Kidney tubule cell (primary cell): ENCODE data around the gene TMEM178B.
"Not testable (repeated sequence)": the region's sequence is repeated elsewhere in the genome, so short reads cannot be mapped to it uniquely, and the experiment has no call there.

Experiments used
- DNase-seq: peaks from one replicate; pipeline ENCODE4 v3.0.0-alpha.2; 2018; ENCODE audit warnings: low spot score

The TMEM178B gene

GRCh38 chr7:141355032-141355431 is 281.2 kb downstream of the TMEM178B start:
- peak; percentile 56 for DNase-seq

DNA sequence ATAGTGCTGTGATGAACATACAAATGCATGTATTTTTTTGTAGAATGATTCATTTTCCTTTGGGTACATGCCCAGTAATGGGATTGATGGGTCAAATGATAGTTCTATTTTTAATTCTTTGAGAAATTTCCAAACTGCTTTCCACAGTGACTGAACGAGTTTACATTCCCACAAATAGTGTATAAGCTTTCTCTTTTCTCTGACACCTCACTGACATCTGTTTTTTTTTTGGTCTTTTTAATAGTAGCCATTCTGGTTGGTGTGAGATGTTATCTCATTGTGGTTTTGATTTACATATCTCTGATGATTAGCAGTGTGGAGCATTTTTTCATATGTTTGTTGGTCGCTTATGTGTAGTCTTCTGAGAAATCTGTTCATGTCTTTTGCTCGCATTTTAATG is 282.3 kb downstream of the TMEM178B start:
- no peak for DNase-seq

GRCh38 chr7:141358386-141358785 is 284.5 kb downstream of the TMEM178B start:
- no peak for DNase-seq

GRCh38 chr7:141359262-141359661 is 285.4 kb downstream of the TMEM178B start:
- DNase-seq: no peak

DNA sequence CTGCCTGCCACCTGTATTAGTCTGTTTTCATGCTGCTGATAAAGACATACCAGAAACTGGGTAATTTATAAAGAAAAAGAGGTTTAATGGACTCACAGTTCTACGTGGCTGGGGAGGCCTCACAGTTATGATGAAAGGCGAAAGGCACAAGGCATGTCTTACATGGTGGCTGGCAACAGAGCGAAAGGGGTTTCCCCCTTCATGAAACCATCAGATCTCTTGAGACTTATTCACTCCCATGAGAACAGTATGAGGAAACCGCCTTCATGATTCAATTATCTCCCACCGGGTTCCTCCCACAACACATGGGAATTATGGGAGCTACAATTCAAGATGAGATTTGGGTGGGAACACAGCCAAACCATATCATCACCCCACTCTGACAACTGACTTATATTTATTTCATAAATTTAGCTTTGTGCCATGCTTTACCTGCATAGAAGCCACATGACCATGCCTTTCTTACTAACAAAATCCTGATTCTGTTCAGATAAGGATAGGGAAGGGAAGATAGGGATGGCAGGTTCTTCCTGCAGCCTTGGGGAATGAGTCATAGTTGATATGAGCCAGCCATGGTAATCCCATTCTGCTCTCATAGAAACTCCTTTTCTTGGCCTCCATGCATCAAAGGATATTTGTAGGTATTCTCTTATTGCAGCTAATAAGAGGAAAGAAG is 286.0 kb downstream of the TMEM178B start:
- peak; percentile 73 for DNase-seq

DNA sequence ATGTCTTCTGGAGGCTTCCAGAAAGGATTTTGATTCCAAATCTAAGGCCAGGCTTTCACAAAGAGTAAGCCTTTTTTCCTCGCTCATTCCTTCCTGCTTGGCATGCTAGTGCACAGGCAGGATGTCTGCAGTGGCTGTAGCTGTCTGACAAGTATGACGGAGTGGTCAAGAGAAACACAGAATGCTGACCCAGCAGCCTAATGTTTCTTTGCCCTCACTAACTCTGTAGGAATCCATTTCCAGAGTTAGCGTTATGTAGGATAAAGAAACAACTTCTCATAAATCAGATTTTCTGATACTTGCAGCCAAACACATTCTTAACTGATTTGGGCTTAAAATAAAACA is 286.5 kb downstream of the TMEM178B start:
- no peak for DNase-seq

DNA sequence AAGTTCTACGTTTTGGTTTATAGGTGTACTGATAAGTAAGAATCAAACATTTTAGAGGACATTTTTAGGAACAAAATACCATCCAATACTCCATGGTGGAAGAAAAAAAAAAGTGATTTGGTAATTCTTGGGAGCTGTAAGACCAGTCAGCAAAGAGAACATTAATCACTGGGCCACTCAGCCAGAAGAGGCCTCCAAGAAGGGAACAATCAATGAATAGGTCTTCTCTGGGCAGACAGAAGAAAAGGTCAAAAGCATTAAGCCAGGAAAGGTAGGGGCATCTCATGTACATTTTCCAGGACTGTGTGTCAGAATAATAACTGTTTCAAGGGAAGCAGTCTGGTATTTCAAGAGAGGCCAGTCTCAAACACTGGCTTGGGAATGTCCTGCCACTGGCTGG is 286.9 kb downstream of the TMEM178B start:
- no peak for DNase-seq

GRCh38 chr7:141361479-141361878 is 287.6 kb downstream of the TMEM178B start:
- DNase-seq: no peak

- no peak for DNase-seq
These were observed 288.1 kb downstream of the TMEM178B start for GRCh38 chr7:141361960-141362359.

- peak; percentile 95 for DNase-seq
These were observed 288.9 kb downstream of the TMEM178B start for GRCh38 chr7:141362580-141363435.

- DNase-seq: no peak
These were observed 289.9 kb downstream of the TMEM178B start for GRCh38 chr7:141363748-141364147.

GRCh38 chr7:141366091-141366621 is 292.3 kb downstream of the TMEM178B start:
- no peak for DNase-seq

- peak; percentile 34 for DNase-seq
These were observed 295.6 kb downstream of the TMEM178B start for GRCh38 chr7:141369422-141369821.

GRCh38 chr7:141370178-141370577 is 296.3 kb downstream of the TMEM178B start:
- no peak for DNase-seq

DNA sequence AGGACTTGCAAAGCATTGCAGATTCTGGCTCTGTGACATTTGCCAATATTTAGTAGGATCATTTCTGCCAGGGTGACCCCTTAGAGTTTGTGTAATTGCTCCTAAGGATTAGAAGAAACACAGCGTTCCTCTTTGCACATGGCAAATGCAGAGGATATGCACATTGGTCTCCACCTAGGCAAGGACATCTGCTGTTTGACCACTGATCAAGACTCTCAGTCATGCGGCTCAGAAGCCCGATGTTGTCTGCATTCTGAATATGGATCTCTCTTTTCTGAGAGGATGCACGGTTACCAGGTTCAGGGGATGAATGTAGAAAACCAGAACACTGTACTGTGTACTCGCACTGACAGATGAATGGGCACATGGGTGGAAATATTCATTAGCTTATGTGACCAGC is 296.8 kb downstream of the TMEM178B start:
- DNase-seq: no peak

- no peak for DNase-seq
These were observed 300.6 kb downstream of the TMEM178B start for GRCh38 chr7:141374425-141374824.

DNA sequence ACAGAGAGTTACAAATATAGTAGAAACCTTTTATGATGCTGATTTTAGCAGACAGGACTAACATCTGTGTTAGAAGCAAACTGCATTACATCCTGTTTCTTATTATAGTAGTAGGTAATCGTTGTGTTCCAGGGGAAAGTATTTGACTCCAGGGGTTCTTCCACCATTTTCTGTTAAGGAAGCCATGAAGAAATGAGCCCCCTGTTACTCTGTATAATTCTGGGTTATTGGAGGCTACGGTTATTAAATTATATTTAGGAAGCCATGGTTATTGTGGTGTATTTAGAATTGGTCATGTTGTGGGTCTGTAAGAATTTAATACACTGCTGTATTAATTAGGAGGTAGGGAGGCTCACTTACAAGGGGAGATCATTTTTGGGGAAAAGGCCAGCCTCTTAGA is 301.6 kb downstream of the TMEM178B start:
- no peak for DNase-seq

GRCh38 chr7:141377906-141378305 is 304.0 kb downstream of the TMEM178B start:
- no peak for DNase-seq

DNA sequence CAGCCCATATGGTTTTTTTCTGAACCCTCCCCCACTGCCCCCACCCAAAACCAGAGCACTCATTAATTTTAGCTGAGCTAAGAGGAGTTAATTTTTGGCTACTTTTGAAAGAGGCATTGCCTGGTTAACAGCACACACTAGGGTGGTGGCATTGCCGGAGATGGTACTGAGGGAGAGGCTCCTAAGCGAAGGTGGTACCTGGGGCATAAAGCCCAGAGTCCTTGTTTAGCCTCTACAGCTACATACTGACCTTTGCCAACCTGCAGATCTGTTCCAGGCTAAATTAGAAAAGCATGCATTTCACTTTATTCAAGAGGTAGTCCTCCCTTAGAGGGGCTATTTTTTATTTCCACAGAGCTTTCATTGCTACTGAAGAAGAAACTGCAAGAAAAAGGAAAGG is 304.5 kb downstream of the TMEM178B start:
- DNase-seq: no peak

DNA sequence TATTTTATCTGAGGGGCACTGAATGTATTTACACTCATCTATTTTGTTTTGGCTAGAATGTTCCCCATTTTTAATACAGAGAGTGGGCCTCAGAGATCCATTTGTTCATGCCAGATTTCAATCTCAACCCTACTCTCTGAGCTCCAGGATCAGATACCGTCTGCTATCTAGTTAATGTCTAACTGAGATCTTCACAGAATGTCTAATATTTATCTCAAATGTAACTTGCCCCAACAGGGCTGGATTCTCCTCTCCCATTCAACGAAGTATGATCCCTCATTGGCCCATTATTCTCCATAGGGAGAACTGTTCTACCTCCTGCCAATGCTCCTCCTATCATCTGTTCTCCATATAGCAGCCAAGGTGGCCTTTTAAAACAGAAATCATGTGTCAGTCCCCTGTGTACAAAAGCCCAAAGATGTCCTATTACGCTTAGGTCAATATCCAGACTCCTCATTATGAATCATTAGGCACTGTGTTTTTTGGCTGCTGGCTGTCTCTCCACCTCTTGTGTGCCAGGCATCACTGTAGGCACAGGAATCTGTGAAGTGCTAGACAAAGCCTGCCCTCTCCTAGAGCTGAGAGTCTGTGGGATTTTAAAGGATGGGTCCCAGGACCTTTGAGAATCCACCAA is 308.0 kb downstream of the TMEM178B start:
- peak; percentile 57 for DNase-seq

- not testable (repeated sequence) for DNase-seq
These were observed 309.5 kb downstream of the TMEM178B start for GRCh38 chr7:141383356-141383755.

DNA sequence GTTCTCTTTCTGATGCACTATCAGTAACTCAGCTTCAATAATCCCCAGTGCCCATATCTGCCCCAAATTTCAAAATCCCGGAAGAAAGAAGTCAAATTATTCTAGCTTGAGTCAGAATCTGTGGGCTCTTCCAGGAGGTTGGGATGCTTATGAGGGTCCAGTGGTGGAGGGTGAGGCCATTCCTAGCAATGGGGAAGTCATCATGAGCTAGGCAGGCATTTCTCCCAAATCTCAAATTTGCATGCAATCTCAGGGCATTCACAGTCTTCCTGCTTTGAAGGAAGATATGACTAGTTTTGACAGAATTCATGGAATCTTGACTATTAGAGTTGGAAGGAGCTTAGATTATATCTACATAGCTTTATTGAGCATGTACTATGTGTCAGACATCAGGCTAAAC is 313.0 kb downstream of the TMEM178B start:
- peak; percentile 7 for DNase-seq
